Hematopoietic multipotent progenitor cell (in vitro differentiated cells): ENCODE data around the gene TSPAN19. TPM values are rescaled to one million over a fixed set of nuclear protein-coding genes. Genes with fewer than 3 reads are reported as not detected.
"Not testable (repeated sequence)": the region's sequence is repeated elsewhere in the genome, so short reads cannot be mapped to it uniquely, and the experiment has no call there.

ENCODE experiments used
- DNase-seq, 3 donors: peaks; one replicate each; pipeline ENCODE4 v3.0.0-alpha.2; 2011 to 2015; ENCODE audit warnings: low read depth in 2 of 3, low spot score in 2 of 3
- total RNA-seq: library from RNA; depleted of rRNA; stranded (reverse); fragments of >200 nt; gene quantifications from one replicate; pipeline ENCODE4 v1.2.3, GENCODE V29; 2012

The TSPAN19 gene
- not detected for total RNA-seq

DNA sequence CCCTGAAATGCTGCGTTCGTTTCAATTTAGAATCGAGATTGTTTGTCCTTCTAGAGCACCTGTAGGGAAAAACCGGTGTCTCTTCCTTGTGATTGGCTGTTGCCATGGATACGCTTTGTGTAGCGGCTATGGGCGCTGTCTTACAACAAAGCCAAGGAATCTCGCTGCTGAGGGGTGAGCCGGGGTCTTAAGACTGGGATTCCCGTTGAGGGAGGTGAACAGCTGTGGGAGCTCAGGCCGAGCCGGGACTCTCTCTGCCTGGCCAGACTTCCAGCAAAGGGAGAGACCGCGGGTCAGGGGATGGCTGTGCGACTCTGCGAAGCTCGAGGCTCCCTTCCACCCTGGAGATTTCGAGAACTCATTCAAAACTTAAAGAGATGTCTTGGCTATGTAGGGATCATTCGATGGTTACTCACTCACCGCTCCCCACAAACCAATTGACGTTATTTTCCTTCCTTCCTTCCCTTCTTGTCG, at the start of gene TSPAN19, which contains the start of gene LRRIQ1:
TSS of gene TSPAN19 (minus strand) at position 44 of the 474 bp plus-strand sequence. CDS start 6,331 bp downstream, outside the sequence.
TSS of gene LRRIQ1 (plus strand) at position 118 of the 474 bp plus-strand sequence. CDS start 1,826 bp downstream, outside the sequence.
- peak in 2 of 3 donors; percentile 51 to 56 for DNase-seq

DNA sequence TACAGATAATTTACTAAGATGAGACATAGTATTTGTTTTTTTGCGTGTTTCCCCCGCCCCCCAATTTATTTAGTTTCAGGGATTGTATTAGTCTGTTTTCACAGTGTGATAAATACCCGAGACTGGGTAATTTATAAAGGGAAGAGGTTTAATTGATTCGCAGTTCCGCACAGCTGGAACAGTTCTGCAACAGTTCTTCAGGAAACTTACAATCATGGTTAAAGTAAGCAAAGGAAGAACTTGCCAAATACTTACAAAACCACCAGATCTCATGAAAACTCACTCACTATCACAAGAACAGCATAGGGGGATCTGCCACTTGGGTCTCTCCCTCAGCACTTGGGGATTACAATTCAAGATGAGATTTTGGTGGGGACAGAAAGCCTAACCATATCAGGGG, 49.0 kb upstream of the TSPAN19 start:
- DNase-seq = no peak

DNA sequence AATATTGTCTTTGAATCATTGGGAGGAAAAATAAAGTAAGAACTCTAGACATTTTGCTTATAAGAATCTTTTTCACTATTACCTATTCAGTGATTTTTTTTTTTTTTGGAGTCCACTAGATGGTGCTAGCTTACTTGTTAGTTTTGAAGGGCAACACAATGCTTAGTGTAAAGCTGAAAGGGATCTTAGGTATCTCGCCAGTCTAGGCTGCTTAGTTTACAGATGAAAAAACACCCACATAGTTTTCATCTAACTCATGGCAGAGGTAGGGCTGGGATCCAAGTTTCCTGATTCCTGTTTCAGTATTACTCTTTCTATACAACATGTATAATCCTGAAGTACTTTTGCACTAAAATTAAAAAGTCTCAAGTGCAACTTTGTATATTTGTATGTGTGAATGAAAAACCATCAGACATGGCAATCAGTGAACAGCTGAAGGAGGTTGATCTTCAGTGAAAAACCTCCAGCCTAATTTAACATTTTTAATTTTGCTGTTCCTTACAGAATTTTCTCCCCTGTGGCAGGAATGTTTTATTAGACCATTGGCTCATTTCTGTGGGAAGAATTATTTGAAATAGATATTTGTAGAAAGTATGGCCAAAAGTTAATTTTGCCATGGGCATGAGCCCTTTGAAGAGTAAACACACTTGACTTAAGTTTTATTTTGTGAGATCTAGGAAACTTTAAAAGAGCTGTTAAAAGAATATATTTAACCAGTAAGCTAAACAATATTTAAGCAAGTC, 40.8 kb upstream of the TSPAN19 start:
- peak in 2 of 3 donors; percentile 21 to 65 for DNase-seq

DNA sequence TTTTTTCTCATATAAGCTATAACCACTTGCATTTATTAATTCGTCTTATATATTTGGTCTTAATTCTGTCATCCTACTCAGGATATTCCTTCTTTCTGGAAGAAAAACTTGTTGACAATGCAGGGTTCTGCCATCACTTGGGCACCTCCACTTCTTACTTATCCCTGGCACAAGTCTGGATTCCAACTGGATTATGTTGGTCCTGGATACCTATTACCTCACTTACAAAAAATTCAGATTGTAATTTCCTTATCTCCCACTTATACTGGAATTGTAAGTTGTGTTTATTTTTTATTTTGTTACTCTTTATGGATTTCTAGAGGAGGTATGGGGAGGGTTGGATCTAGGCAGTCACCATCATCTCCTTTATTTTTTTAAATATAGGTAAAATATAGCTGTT, 36.7 kb upstream of the TSPAN19 start:
- no peak for DNase-seq

DNA sequence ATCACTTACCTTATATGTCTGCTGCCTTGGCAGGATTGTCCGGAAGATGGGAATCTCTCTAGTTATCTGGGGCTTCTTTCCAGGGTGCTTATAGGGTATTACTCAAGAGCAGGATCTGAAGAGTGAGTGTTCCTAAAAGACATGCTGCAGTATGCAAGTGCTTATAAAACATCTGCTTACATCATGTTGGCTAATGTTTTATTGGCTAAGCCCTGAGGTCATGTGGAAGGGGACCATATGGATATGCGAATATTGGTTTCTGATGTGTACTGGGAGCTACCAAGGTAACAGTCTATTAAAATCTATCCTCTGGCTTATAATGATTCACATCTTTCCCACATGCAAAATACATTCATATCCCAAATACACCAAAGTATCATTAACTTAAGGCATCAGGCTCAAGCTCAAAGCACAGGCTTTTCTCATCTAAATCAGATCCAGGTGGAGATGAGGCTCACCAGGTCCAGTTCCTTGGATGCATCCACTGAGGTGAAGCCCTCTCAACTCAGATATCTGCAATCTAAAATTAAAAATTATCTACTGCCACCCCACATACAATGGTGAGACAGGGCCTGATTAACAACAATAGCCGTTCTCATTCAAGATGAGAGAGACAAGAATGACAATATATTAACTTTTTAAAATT, 29.9 kb upstream of the TSPAN19 start:
- no peak for DNase-seq

DNA sequence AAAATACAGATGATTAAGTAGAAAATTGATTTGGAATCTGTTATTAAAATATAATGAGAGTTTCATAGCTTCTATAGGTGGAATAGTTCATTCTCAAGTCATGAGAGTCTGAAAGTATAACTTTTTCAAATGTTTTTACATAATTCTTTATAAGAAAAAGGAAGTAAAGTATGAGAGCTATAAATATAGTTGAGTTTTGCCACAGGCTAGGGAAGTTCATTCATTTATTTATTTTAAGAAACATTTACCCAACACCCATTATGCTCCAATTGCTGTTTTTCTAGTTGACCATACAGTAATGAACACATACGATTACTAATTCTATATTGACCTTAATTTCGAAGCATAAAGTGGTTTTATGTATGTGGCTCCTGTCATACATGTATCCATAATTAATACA, 24.8 kb upstream of the TSPAN19 start:
- peak in 1 of 3 donors; percentile 17 for DNase-seq

DNA sequence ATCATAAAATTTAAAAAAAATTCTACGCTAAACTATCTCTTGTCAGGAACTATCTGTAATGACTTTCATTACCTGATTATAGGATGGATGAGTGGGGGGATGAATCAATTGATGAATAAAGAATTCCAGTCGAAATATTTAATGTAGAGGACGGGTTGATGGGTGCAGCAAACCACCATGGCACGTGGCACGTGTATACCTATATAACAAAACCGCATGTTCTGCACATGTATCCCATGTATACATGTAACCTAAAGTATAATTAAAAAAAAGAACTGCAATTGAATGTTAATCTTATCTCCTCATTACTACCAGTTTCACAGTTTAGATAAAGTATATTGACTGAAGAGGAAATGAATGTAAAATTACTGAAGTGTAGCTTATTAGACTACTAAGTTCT, 23.5 kb upstream of the TSPAN19 start:
- DNase-seq = no peak

DNA sequence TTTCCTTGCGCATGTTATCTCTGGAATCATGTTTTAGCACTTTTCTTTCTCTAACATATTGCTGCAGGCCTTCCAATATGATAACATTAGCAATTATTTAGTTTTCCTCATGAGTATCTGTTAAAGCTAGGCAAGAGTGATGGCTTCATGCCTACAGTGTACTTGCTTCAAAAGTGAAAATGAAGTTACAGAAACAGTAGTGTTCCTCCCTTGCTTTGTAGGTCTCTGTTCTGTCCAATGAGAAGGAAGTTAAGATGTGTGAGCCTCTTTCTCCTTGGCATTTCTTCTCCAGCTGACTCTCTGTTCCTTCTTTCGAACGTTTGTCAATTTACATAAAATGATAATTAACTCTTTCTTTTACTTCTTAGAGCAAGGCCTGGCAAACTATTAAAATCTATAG, 22.3 kb upstream of the TSPAN19 start:
- no peak for DNase-seq

DNA sequence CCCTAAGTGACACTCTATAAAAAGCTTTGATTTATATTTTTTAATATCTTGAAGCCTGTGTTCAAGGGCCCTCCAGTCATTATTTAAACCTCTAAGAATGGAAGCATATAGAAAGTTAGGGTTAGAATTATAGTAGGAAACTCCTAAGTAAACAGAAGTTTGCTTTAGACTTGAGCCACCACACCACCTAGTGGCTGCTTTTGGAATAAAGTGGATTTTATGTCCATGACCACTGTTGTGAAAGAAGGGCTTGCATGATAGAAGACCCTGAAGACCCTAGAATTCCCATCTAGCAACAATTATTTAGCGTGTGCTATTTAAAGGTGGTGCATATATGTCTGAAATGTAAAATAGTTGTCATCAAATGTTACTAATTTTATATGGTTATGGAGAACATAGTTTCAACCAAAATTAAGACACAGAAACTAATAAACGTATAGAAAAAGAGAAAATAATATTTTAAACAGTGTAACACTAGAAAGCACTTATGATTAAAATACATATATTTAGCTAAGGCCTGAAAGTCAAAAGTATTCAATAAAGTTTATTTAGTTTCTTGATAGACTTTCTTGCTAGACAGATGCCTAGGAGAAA, 21.4 kb upstream of the TSPAN19 start:
- peak in 2 of 3 donors; percentile 31 to 51 for DNase-seq

DNA sequence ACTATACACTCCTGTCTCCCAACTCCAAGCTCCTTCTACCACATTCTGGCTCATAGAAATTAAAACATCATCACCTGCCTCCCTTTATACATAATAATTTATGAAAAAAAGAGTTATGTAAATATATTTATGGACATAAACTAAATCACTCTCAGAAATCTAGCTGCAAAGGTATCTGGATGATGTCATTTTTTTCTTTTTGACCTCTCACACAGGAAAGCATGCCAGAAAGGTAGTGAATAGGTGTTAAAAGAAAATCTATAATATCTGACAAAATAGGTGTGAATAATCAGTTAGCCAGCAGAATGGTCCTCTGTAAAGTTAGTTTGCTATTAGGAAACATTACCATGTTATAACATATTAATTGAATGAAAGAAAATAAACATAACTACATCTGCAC, 7.8 kb upstream of the TSPAN19 start:
- DNase-seq = no peak

DNA sequence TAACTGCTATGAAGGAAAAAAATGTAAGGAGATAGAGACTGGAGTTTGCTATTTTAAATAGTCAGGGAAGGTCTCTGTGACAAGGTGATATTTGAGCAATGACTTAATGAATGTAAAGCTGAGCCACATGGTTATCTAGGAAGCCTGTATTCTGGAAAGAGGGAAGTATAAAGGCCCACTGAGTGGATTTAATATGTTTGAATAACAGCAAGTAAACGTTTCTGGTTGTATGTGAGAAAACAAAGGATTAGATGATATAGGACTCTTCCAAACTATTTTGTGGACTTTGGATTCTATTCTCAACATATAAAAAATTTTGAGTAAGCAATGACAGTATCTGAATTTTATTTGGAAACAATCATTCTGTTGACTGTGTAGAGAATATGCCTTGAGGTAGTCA, 5.3 kb upstream of the TSPAN19 start:
- no peak for DNase-seq

DNA sequence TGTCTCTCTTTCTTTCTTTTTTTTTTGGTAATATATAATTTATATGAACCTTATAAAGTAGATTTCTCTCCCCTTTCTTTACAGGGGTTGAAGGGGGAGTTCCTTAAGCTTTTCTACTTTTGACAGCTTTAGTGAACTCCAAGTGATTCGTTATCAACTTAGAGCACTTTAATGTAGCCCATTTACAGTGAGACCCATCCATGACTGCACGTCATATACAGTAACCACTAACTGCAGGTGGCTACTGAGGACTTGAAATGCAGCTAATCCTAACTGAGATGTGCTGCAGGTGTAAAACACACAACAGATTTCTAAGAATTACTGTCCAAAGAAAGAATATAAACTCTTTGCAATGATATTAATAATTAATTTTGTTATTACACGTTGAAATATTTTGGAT, 656 bp upstream of the TSPAN19 start:
- peak in 2 of 3 donors; percentile 5 to 27 for DNase-seq

DNA sequence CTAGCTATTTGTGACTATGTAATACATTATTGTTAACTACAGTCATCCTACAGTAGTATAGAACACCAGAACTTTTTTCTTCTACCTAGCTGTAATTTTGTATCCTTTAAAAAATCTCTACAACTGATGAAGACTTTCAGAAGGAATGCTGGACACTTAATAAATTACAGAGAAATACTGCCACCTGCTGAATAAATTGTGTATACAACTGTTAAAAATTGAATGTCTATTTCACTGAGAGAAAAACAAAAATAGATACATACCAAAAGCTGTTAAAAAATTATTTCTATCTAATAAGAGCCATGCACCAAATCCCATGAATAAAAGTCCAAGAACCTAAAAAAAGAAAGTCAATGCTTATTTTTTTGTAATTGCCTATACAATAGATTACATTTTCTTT, 6.6 kb downstream of the TSPAN19 start:
- DNase-seq = peak in 1 of 3 donors; percentile 38

DNA sequence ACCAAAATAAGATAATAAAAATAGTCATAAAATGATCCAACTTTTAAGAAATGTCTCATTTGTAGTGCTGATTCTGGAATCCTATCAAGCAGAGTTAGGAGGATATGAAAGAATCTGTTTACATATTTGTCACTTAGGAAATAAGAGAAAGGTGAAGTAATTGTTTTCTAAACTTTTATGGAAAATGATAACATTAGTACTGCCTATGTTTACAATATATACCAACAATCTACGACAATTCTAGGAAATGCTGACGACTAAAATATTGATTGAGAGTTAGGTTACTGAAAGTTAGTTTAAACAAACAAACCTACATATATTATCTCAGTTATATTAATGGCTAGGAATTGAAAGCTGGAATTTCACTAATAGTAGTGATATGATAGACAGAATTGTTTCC, 18.0 kb downstream of the TSPAN19 start:
- DNase-seq = no peak

DNA sequence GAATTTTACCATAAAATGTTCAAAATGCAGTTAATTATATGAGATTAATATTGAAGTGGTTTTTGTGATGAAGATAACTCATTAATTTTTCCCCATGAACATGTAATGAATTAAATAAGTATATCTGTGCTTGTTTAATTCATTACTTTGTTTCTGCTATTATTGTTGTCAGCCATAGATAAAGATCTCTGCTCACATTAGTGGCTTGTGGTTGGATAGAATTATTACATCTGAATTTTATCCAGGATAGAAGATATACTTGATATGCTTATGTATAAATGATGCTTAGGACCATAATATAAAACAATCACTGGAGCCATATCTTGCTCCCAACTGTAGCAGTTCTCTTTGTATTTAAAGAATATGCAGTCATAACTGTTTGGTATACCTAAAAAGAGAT, 18.5 kb downstream of the TSPAN19 start:
- DNase-seq = no peak

DNA sequence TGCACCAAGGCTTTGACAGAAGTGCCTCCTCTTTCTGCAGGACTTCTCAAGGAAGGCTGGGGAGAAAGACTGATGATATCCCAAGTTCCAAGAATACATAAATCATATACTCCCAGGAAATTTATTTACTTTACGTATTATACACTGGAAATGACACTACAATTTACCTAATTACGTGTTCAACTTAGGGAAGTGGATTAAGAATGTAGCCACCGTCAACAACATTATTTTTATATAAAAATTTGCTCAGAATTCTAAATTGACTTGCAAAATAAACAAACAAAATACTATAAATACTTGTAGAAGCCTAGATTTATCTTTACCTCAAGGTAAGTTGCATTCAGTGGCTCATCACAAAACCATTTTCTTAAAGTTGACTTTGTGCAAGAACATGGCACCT, 18.9 kb downstream of the TSPAN19 start:
- DNase-seq = no peak

DNA sequence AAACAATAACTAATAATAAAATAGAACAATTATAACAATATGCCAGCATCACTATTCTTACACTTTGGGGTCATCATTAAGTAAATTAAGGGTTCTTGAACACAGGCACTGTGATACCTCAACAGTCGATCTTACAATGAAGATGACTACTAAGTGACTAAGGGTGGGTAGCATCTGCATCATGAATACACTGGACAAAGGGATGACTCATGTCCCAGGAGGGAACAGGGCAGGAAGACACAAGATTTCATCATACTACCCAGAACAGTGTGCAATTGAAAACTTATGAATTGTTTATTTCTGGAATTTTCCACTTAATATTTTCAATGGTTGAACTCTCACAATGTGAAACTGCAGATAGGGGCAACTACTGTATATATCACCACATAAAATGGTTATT, 19.7 kb downstream of the TSPAN19 start:
- no peak for DNase-seq

DNA sequence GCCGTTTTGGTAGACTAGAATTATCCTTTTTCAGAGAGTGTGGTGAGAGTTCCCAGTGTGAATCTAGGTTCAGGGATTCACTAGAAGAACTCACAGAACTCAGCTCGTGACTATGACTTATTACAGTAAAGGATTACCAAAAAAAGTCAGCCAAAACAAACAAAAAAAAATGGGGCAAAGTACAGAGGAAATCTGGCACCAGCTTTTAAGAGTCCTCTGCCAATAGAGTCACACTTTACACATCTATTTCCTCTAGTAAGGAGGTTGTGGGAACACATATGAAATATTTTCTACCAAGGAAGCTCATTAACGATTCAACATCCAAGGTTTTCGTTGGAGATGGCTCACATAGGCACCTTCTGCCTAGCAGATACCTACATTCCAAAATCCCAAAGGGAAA, 28.2 kb downstream of the TSPAN19 start:
- no peak for DNase-seq

DNA sequence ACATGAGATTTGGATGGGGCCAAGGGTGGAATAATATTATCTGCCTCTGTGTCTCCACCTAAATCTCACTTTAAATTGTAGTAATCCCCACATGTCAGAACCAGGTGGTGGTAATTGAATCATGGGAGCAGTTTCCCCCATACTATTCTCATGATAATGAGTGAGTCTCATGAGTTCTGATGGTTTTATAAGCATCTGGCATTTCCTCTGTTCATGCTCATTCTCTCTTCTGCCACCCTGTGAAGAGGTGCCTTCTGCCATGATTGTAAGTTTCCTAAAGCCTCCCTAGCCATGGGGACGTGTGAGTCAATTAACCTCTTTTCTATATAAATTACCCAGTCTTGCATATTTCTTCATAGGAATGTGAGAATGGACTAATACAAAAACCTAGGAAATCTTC, 29.9 kb downstream of the TSPAN19 start:
- no peak for DNase-seq

DNA sequence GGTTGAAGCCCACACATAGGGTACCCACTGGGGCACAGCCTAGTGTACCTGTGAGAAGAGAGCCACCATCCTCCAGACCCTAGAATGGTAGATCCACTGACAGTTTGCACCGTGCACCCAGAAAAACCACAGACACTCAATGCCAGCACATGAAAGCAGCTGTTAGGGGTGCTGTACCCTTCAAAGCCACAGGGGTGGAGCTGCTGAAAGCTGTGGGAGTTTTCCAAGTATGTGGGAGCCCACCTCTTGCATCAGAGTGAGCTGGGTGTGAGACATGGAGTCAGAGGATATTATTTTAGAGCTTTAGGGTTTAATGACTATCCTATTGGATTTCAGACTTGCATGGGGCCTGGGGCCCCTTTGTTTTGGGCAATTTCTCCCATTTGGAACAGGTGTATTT, 30.5 kb downstream of the TSPAN19 start:
- DNase-seq = no peak

DNA sequence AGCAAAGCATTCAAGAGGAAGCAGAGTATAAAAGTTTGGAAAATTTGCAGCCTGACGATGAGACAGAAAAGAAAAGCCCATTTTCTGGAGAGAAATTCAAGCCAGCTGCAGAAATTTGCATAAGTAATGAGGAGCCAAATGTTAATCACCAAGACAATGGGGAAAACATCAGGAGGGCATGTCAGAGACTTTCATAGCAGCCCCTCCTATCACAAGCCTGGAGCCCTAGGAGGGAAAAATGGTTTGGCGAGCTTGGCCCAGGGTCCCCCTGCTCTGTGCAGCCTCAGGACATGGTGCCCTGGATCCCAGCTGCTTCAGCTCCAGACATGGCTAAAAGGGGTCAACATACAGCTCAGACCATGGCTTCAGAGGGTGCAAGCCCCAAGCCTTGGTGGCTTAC, 31.0 kb downstream of the TSPAN19 start:
- DNase-seq = not testable (repeated sequence)

DNA sequence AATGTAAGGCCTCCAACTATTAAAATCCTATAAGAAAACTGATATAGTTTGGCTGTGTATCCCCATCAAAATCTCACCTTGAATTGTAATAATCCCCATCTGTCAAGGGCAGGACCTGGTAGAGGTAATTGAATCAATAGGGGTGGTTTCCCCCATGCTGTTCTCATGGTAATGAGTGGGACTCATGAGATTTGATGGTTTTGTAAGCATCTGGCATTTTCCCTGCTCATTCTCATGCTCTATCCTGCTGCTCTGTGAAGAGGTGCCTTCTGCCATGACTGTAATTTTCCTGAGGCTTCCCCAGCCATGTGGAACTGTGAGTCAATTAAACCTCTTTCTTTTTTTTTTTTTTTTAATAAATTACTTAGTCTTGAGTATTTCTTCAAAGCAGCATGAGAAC, 31.9 kb downstream of the TSPAN19 start:
- no peak for DNase-seq
